CD4-positive, alpha-beta T cell treated with Interleukin-15 for 4 hours (primary cell): Measurements from ENCODE around the gene TJP1.
"Not testable (repeated sequence)": the region's sequence is repeated elsewhere in the genome, so short reads cannot be mapped to it uniquely, and the experiment has no call there.

ENCODE experiments used
- DNase-seq: peaks from one replicate; pipeline ENCODE4 v3.0.0-alpha.2; 2020; ENCODE audit warnings: low spot score

TJP1 gene

DNA sequence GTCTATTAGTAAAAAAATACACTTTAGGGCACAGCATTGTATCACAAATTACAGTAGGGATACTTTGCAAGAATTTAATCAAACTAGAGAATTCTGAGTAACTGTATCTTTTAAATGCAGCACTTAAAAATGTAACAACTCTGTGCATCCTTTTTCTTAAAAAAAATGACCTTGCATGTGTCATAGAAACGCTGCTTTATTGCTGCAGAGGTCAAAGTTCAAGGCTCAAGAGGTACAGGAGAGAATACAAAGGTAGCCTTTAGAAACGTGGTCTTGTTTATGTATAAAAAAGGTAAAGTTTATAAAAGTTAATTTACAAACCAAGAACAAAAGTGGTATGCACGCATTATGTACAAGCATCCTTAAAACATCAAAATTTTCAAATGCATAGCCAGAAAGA is 122.0 kb downstream of the TJP1 start:
- no peak for DNase-seq

DNA sequence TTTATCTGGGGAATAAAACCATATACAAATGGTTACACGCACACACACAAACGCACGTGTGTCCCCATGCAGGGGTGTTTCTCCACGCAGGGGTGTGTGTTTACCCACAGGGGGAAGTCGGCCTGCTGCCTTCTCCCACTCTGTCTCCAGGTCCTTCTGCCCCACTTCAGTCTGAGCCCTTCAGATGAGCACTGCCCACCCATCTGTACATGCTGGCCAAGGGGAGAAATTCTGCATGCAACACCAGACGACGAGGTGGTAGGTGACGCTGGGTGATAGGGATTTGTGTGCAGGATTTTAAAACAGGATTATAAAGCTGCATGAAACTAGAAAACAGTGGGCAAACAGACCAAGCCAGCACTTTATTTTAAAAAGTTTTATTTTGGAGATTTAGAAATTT is 122.5 kb downstream of the TJP1 start:
- no peak for DNase-seq

DNA sequence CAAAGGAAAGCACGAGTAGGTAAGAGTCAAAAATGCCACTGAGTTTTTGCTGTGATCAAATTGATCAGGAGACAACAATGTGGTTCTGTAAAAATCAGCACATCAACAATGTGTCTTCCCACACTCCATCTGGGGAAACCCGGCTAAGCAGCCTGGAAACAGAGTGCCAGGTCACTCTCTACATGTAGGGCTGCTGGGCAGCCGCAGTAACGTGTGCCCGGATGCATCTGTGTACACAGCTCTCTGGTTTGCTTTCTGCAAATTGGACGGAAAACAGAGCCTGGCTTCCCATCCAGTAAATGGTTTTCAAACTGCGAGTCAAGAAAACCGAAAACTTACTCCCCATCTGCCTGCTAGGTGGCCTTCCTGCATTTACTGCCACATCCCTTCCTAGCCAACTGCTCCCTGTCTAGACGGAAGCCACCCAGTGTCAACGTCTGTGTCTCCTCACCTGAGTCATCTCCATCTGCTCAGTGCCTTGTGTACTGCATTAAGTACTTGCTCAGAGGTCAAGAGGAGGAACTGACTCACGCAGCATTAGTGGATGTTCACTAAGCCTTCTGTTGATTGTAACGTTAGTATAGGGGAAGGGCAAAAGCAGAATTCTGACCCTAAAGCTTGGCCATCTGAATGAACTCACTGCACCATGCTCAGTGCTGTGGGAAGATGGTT is 124.1 kb downstream of the TJP1 start:
- no peak for DNase-seq

DNA sequence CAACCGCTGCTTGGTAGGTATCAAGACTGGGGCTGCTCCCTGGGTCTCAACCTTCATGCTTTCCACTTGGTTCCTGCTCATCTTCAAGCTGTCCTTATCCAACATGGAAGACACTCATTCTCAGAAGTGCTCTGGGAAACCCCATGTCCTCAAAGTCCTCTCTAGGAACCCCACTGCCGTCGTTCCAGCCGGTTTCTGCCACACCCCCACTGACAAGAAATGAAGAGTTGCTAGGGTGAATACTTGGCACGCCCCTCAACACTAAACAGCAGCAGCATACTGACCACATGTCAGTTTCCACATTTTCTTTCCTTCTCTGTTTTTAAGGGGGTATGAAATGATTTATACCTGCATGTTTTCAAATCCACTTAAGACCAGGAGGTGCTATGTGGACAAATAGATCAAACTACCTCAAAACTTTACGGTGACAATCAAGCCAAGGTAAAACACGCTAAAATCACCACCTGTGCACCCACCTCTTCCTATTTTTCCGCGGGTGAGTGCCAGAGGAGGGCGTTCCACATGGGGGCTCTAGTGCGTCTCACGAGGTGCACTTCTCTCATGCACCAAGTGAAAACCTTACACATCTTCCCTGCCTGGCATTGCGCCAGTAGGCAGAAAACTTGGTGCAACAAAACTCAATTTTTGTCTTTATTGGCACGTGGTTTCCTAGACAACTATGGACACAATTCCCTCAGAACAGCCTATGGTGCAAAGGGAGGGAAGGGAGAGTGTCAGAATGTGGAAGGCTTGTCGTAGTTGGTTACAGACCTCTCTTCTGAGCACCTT is 125.1 kb downstream of the TJP1 start:
- no peak for DNase-seq

DNA sequence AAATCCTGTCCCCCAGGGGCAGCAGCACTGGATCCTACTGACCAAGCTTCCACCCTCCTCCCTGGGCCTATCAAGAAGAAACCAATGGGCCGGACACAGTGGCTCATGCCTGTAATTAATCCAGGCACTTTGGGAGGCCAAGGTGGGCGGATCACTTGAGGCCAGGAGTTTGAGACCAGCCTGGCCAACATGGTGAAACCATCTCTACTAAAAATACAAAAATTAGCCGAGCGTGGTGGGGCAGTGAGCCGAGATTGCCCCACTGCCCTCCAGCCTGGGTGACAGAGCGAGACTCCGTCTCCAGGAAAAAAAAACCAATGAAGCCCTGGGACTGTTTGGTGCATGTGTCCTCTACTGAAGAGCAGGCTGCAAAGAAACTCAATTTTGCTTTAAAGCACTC is 125.8 kb downstream of the TJP1 start:
- not testable (repeated sequence) for DNase-seq

DNA sequence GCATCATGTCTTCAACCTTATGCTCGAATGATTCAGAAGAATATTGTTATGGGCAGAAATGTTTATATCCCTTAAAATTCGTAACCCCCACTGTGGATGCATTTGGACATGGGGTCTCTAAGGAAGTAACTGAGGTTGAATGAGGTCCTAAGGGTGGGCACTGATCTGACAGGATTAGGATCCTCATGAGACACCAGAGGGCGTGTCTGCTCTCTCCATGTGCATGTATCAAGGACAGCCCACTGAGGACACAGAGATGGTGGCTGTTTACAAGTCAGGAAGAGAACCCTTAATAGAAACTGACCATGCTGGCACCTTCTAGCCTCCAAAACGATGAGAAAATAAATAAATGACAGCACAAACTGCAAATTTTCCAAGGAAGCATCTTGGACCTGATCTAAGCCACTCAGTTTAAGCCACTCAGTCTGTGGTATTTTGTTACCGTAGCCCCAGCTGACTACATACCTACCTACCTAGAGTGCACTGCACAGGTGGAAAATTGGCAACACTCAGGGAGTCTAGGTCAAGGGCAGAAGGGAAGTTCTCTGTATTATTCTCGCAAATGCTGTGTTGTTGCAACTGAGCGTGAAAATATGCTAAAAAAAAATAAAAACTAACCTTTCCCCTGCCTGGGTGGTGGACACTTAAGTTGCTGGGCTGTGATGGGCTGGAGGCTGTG is 126.6 kb downstream of the TJP1 start:
- DNase-seq, result no peak

DNA sequence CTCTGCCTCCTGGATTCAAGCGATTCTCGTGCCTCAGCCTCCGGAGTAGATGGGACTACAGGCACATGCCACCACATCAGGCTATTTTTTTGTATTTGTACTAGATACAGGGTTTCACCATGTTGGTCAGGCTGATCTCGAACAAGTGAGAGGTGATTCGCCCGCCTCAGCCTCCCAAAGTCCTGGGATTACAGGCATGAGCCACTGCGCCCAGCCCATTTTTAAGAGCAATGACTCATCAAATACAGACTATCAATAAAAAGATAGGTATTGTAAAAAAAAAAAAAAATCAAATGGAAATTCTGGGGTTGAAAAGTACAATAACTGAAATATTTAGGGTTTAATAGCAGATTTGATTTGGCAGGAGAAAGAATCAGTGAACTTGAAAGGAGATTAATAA is 129.0 kb downstream of the TJP1 start:
- DNase-seq, result no peak

DNA sequence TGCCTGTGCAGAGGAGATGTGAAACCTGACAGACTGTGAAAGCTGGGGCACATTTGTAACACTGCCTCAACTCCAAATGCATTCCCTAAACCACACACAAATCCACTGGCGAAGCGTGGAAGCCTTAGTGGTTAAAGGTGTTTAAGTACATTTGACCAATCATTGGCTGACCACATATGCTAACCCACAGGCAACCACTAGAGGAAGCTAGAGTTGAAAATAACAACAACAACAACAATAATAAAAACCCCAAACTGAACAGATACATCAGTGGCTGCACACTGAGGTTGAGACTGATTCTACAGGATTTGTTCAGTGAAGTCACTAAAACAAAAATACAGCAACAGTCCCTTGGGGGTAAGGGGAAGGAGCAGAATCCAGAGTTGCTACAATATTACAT is 129.7 kb downstream of the TJP1 start:
- no peak for DNase-seq

DNA sequence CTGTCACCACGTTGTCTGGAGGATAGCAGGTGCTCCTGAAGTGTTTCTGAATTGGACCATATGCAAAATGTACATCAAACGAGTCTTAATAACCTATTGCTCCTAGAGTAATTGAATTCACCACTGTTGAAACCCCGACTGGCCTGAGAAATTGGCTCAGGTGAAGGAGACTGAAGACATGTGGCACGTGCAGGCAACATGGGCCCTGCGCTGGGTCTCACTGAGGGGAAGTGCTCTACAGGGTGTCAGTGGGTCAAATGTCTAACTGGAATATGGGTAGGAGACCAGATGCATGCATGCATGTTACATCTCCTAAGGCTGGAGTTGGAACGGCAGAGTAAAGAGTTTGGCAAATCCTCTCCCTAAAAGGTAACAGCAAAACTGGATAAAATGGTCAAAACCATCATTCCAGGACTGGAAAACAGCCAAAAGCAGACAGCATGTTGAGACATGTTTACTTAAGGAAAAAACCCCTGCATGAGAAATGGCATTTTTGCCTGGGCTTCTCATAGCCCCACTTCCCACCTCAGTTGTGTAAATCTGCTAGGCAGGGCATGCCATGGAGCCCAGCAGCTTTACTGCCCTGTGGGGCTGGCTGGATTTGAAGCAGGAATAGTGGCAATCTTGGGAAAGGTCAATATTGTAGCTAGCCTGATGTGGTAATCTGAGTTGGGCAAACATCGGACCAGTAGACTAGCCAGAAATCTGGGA is 131.3 kb downstream of the TJP1 start:
- no peak for DNase-seq

DNA sequence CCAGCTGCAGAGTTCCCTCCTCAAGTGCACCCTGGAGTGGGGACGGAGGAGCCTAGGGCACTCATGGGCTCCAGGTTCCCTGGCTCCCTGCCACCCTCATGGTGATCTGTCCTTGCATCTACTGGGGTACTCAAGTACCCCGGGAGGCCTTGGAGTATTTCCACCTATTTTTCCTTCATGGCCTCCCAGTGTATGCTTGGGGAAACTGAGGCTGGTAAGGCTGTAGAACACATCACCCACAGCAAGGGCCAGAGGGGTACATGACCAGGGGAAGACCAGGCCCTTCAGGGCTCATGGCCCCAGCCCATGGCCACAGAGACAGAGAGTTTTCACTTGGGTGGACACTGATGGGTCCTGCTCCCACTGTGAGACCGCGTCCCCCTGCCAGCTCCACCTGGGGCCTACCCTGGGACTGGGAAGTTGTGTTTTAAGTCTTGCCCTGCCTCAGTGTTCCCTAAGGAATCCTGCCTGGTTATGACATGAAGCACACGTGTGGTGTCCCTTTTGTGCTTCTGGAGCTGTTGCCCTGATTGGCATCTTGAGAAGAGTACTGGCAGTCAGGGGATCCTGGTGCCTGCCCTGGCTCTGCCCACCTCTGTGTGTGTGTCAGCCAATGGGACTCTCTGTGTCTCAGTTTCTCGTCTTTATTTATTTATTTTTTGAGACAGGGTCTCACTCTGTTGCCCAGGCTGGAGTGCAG is 132.8 kb downstream of the TJP1 start:
- no peak for DNase-seq

DNA sequence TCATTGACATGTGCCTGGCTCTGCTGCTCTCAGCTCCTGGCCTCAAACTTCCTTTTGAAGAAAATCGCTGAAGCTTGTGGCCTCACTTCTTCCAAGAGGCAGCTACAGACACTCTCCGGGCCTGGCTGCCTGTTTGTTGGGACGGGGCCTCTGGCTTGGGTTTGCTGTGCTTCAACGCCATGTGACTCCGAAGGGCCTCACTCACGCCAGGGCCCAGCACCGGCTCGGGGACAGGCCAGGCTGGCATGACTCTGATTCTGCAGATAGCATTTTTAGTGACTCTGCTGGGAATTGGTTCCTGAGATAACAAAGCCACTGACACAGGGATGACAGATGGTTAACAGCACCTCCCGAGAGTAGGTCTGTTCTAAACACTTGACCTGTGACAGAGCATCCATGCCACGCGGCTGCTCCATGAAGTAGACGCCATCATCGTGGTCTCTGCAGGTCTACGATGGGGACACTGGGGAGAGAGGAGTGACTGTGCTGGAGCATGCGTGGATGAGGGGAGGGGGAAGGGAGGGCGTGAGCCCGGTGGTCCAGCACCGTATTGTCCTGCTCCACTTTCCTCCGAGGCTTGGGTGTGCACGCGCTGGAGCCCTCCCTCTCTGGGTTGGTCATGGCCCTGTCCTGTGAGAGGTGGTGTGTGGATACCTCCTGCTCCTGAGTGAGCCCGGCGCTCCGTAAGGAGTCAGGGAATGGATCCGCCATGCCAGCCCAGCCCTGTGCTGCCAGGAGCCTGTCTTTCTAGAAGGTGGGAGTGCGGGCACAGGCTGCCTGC is 133.6 kb downstream of the TJP1 start:
- no peak for DNase-seq

DNA sequence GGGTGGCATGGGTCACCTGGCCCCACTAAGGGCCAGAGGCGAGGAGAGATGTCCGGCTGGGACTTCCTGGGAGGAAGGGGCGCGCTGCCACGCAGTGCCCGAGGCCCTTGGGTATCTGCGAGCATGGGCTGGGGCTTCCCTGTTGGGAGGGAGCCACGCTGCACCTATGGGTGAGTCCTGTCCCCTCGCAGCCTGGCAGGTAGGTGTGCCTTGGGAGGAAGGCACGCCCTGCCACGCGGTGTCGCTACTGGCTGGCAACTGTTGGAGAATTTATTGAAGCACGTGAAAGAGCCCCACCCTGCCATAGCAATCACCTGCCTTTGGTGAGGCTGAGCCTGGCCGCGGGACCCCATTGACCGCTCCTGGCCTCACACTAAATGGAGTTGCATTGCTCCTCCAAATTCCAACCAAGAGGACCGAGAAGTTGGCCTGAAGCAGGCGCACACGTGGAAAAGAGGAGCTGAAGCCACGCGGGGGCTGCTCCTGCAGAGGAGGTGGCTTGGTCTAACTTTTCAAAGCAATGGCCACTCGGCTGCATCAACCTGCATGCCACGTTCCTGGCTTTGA is 134.2 kb downstream of the TJP1 start:
- no peak for DNase-seq

DNA sequence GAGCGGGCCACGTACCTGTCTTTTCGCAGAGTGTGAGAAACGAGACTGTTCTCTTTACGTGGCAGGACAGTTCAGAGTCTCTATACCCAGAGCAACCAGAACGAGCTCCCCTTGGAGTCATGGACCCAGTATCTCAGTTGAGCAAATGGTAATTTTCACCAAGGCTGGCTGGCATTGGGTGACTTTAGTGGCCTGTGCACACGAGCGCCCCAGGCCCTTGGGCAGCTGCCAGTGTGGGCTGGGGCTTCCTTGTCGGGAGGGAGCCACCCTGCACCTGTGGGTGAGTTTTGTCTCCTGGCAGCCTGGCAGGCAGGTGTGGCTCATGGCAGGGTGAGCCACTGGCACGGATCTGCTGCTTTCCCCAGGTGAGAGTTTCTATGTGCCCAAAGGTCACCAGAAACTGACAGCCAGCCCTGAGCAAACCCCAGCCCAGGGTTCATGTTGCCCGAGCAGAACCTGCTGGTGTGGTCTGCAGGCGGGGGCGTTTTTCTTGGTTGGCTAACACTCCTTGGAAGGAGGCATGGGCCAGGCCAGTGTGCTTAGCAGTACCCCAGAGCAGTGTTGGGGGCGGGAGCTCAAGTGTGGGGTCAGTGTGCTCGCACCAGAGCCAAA is 135.0 kb downstream of the TJP1 start:
- no peak for DNase-seq

DNA sequence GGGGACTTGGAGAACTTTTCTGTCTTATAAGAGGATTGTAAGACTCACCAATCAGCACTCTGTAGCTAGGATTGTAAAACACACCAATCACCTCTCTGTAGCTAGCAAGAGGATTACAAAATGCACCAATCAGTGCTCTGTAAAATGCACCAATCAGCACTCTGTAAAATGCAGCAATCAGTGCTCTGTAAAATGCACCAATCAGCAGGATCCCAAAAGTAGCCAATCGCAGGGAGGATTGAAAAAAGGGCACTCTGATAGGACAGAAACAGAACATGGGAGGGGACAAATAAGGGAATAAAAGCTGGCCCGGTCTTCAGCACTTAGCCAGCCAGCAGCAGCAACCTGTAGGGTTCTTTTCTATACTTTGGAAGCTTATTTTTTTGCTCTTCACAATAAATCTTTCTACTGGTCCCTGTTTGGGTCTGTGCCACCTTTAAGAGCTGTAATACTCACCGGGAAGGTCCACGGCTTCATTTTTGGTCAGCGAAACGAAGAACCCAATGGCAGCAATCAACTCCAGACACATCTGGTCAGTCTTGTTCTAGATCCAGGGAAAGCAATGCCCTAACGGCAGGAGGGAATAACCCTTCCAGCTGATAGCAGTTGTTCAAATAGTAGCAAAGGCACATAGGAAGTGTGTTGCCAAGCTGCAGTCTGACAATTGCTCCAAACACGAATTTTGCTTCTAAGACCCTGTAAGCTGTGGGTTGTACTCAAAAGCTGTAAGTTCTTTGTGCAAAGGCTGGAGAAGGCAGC is 135.6 kb downstream of the TJP1 start:
- no peak for DNase-seq

DNA sequence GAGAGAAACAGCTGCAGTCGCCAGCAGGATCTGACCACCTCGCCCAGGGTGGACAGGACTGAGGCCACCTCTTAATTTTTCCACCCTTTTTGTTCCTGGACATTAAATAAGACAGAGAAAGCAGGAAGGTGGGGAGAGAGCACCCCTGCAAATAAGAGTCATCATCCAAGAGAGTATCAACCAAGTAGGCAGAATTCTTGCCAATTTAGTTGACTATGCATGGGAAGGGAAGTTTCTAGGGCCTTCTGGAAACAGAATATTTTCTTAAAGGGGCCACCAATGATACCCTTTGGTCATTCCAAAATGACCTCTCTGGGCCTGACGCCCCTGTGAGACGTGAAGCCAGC is 136.2 kb downstream of the TJP1 start:
- DNase-seq, result no peak

DNA sequence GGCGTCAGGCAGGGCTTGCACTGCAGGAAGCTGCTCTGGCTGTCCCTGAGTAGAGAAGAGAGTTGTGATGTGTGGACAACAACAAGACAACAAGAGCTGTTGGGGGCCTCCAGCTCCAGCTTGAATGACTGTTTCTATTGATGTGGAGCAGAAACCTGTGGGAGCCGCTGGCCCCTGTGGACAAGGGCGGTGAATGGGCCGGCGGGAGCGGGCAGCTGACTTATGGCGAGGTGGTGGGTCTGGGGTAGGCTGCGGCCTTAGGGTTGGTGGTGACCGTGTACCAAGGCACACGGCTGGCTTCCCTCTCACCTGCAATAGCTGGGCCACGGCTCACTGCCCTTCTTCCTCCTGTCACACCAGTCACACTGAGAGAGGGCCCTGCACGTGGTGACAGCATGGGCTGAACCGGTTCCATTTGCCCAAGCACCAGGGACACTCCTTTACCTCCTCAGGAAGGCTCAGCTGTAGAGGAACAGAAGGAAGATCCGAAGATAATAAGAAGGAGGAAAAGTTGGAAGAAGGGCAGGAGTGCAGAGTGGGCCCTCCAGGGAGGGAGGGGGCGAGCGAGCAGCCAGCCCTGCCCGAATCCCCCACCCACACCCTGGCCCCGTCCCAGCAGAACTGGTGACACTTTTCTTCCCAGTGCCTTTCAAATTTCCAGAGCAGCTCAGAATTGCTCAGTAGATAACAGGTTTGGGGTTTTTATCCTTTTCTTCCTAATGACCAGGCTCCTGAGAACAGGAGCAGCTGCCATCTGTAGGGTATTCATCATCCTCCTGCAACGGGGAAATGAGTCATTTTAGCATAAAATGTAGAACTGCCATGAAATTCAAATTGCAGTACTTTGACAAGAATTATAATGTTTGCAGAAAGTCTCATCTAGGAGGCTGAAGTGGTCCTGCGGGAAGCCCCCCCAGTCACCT is 136.9 kb downstream of the TJP1 start:
- no peak for DNase-seq

DNA sequence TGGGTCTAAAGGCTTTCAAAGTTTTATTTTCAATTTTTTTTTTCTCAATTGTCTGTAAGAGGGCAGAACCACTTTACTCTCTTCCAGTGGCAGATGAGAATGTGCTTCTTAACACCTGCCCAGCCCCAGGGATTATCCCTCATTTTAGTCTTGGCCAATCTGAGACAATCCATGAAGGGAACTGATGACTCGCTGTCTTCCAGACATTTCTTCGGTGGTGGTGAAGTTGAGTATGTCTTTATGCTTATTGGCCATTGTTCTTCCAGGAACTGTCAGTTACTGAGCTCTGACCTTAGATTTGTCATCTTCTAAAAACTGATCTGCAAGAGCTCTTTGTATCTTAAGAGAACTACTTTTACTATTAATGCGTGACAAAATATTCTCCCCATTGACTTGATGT is 139.5 kb downstream of the TJP1 start:
- no peak for DNase-seq

DNA sequence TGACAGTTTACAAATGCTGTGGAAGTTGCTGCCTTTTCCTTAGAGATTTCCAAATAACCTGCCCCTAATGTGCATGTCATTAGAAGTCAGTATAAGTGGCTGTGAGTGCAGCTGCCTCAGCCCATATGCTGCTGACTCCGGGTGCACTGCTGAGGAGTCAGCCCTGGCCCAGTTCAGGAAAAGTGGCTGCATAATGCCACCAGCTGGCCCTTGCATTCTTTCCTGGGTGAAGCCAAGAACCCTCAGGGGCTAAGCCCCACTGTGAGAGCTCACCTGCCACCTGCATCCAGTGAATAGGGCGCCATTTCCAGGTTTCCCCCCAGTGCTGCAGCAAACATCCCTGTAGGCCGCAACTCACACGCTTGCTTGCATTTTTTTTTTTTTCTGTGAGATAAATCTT is 139.9 kb downstream of the TJP1 start:
- no peak for DNase-seq

DNA sequence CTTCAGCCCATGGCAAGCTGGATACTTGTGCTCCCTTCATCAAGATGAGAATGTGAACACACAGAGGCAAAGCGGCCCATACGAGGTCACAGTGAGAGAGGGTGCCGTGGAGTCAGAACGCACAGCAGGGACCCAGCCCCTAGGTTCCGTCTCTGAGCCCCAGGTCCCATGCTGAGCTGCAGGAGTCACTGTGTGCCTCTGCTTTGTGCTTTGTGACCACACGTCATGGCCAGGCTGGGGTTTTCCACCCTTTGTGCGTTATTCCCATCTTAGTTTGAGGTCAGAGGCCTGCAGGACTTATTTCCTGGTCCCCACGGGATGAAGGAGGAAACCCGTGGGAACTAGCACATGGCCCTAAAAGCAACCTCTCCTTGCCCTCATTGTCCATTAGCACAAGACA is 140.3 kb downstream of the TJP1 start:
- DNase-seq, result no peak
